Ovary (tissue), 9 donors: ENCODE results near the gene TM9SF3. TPM values are rescaled to one million over a fixed set of nuclear protein-coding genes. Genes with fewer than 3 reads are reported as not detected.

Experiments used
- DNase-seq, 5 donors: peaks; one replicate each; pipeline ENCODE4 v3.0.0-alpha.2; 2019 to 2020
- H3K27ac ChIP-seq, 2 donors: fragments of 200-600 bp; one replicate each; pipeline versions ENCODE4 v1.5.1 to v1.8.0; 2019 to 2022
- H3K27me3 ChIP-seq: fragments of 200-600 bp; one replicate; pipeline ENCODE4 v1.8.0; 2022
- H3K36me3 ChIP-seq: fragments of 200-600 bp; sonication (generic); one replicate; pipeline ENCODE4 v1.5.1; 2019
- H3K4me1 ChIP-seq: one replicate; pipeline ENCODE4 v1.8.1; 2013; ENCODE audit warnings: mild to moderate bottlenecking, moderate library complexity; ENCODE audit not compliant: insufficient read depth
- H3K4me3 ChIP-seq: fragments of 200-600 bp; sonication (generic); one replicate; pipeline ENCODE4 v1.5.1; 2017
- H3K9me3 ChIP-seq, 2 donors: fragments of 200-600 bp in 1 of 2; sonication (generic) in 1 of 2; one replicate each; pipeline versions ENCODE4 v1.5.1 to v1.8.1; 2013 to 2019; ENCODE audit warnings: mild to moderate bottlenecking in 1 of 2, moderate library complexity in 1 of 2
- EP300 ChIP-seq: sonication (generic); formaldehyde crosslinking; IDR thresholded peaks from one replicate; pipeline ENCODE4 v1.6.1; 2017; ENCODE audit warnings: antibody characterized with exemption
- POLR2A ChIP-seq: fragments of 450-650 bp; IDR thresholded peaks from one replicate; pipeline ENCODE4 v1.6.1; 2017; ENCODE audit warnings: antibody characterized with exemption, mild to moderate bottlenecking, moderate library complexity
- WGBS, 3 donors: extraction: QIAGEN DNeasy Blood & Tissue Kit in 1 of 3; methylation state at CpG; one replicate each; pipeline versions ENCODE4 v1.1.5 to v1.1.7; 2013 to 2017; 5-methylcytosine and 5-hydroxymethylcytosine counted together
- intact Hi-C, 4 donors: fragments of 100-400 bp; cut with DNase I; formaldehyde crosslinking; loops; one replicate each; pipeline versions ENCODE4 v1.11.0 to v1.15.1; 2022 to 2023
- polyA plus RNA-seq, 2 donors: library from polyadenylated mRNA; stranded (reverse); fragments of 200-250 nt in 1 of 2; fragments of 350-450 nt in 1 of 2; fragmentation: Illumina TruSeq in 1 of 2; extraction: RNeasy Lipid Tissue Mini Kit (QIAGEN cat#74804) in 1 of 2; gene quantifications; one replicate each; pipeline ENCODE4 v1.2.3, GENCODE V29; 2013 to 2014
- total RNA-seq, 7 donors: library from RNA; depleted of rRNA in 2 of 7; stranded (reverse); fragments of >200 nt in 2 of 7; fragmentation: NEBNext Ultra II Directional in 3 of 7; extraction: Animal tissue kit (Norgen Biotek cat#: 25700) in 3 of 7; gene quantifications; one replicate each; pipeline versions ENCODE4 v1.1.0 to v1.2.4, GENCODE V29; 2016 to 2023
- TF ChIP-seq, protein P1 (sequence below), 3 donors: fragments of 450-650 bp in 2 of 3; fragments of 200-600 bp in 1 of 3; IDR thresholded peaks; one replicate each; pipeline versions ENCODE4 v1.5.1 to v1.8.0; 2016 to 2022; ENCODE audit warnings: antibody characterized with exemption in 3 of 3, mild to moderate bottlenecking in 1 of 3
- donor health status: DM: no; HTN: no; CAD: no; lungs with moderate emphysema.
- donor health status: DM: no; HTN: no; CAD: no.
- donor health status: Bipolar disorder and iron deficiency.
- donor health status: DM: yes; HTN: yes; CAD: no.
- donor health status: DM: no; HTN: no; CAD: no.
- donor health status: DM: yes; HTN: yes; CAD: no.

TM9SF3 gene
- total and polyA plus RNA-seq, 9 donors, result 51.7 to 157 (median 101) TPM

DNA sequence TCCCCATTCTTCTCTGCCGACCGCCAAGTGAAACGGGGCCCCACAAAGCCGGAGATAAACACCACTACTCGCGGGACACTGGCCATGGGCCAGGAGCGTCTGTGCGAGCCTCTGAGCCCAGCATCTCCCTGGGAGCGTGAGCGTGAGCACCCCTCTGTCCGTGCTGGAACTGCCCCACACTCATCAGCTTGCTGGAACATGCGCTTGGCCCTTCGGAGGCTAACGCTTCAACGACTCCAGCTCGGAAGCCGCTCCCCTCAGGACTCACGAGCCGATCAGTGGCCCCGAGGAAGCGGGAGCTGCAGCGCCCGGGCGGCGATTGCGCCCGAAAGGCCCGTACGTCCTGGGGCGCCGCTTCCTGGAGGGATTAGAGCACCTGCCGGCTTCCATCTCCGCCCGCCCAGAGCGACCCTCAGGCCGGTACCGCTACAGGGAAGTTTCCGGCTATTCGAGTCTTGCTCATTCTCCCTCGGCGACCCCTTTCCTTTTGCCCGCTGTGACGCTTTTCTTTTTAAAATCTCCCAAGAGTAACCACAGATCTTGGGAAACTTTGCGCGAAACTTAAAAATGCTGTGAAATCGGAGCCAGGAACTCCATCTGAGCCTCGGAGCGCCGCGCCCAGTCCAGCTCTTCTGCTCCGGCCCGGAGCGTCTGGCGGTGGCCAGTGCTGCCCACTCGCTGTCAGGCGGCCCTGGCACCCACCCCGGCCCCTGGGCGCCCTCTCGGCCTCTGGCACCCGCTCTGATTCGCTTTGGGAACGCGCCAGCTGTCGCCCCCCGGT lies 74.1 kb downstream of the TM9SF3 start:
- Histone ChIP-seq H3K4me3 (peak overlapping the region; percentile 41), H3K4me1 (peaks cover 10% of the 10 kb centered on the region), H3K9me3 (no peaks in the 10 kb centered on the region), H3K36me3 (no peaks in the 10 kb centered on the region), H3K27ac (no peak overlapping the region), H3K27me3 (no peaks in the 10 kb centered on the region)
- DNase-seq, result peak; percentile 16 to 56 (median 41)
- TF ChIP-seq POLR2A, result no peak
- TF ChIP-seq, protein P1, sequence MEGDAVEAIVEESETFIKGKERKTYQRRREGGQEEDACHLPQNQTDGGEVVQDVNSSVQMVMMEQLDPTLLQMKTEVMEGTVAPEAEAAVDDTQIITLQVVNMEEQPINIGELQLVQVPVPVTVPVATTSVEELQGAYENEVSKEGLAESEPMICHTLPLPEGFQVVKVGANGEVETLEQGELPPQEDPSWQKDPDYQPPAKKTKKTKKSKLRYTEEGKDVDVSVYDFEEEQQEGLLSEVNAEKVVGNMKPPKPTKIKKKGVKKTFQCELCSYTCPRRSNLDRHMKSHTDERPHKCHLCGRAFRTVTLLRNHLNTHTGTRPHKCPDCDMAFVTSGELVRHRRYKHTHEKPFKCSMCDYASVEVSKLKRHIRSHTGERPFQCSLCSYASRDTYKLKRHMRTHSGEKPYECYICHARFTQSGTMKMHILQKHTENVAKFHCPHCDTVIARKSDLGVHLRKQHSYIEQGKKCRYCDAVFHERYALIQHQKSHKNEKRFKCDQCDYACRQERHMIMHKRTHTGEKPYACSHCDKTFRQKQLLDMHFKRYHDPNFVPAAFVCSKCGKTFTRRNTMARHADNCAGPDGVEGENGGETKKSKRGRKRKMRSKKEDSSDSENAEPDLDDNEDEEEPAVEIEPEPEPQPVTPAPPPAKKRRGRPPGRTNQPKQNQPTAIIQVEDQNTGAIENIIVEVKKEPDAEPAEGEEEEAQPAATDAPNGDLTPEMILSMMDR (IDR thresholded peaks at IDR 0.05), result no peak
- no peak for TF ChIP-seq EP300
- WGBS, 3 donors, result 1% methylated on average over 63 to 65 of the region's 65 CpGs
- intact Hi-C loops, result loop anchor here in 2 of 4 donors (5.0 kb wide), 2 partner anchors 115 to 120 kb away; no protein-coding TSS in a partner anchor

GRCh38 chr10:96511044-96511945 lies 75.5 kb downstream of the TM9SF3 start:
- H3K4me3 ChIP-seq, result no peak overlapping the region
- intact Hi-C loops, result loop anchor here in 2 of 4 donors (5.0 kb wide), 2 partner anchors 114 to 119 kb away; no protein-coding TSS in a partner anchor
- WGBS, 3 donors, result 68 to 70% (median 70%) methylated on average over 7 of the region's 7 CpGs
- no peak for TF ChIP-seq EP300
- TF ChIP-seq, protein P1 (IDR thresholded peaks at IDR 0.05), result peak in 1 of 3 donors; percentile 18
- no peaks in the 10 kb centered on the region for H3K36me3 ChIP-seq
- DNase-seq, result no peak
- no peaks in the 10 kb centered on the region for H3K9me3 ChIP-seq
- H3K27me3 ChIP-seq, result no peaks in the 10 kb centered on the region
- no peak overlapping the region for H3K27ac ChIP-seq
- peaks cover 10% of the 10 kb centered on the region for H3K4me1 ChIP-seq

DNA sequence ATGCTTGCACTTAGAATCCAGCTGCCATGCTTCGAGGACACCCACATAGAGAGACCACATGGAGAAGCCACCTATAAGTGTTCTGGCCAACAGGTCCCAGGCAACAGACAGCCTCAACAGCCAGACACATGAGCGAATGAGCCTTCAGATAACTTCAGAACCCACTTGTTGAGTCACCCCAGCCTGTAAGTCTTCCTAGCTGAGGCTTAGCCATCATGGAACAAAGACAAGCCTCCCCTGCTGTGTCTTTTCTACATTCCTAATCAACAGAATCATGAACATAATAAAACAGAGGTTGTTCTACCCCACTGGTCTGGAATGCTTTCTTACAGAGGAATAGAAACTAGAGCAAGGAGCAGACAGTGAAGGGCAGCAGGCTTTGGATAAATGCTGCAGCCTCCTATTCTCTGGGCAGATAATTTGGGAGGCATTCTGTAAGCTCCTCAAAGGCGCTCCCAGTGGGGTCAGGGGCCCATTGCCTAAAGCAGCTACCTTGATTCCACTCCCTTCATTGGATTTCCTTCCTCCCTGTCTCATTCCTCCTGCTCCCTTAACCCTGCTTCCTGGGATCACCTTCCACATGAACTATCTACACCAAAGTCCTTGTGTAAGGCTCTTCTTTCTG lies 77.7 kb downstream of the TM9SF3 start:
- Histone ChIP-seq H3K9me3 (no peaks in the 10 kb centered on the region), H3K36me3 (no peaks in the 10 kb centered on the region), H3K27me3 (no peaks in the 10 kb centered on the region), H3K4me3 (no peak overlapping the region), H3K27ac (no peak overlapping the region), H3K4me1 (peaks cover 7% of the 10 kb centered on the region)
- TF ChIP-seq POLR2A (no peak), EP300 (no peak)
- TF ChIP-seq, protein P1 (IDR thresholded peaks at IDR 0.05), result no peak
- intact Hi-C loops, result loop anchor here in 2 of 4 donors (10.0 kb wide), 1 partner anchor 114 kb away; no protein-coding TSS in a partner anchor
- WGBS, 3 donors, result 82 to 84% (median 82%) methylated on average over 3 of the region's 3 CpGs
- no peak for DNase-seq

DNA sequence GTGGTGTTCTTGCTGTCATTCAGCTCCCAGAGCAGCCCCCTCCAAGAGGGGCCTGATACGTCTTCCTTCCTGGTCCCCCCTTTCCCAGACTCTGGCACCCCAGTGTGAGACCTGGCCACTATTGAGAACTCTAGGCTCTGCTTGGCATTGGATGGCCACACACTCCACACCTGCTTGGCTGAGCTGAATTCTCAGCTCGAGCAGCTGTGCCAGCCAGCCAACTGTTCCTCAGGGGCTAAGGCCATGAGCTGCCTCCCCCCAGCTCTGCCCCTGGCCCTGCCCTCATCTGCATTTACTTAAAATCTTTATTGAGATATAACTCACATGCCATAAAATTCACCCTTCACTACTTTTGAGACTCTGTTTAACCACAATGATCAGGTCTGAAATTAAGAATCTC lies 79.8 kb downstream of the TM9SF3 start:
- WGBS, 3 donors, result 62 to 70% (median 62%) methylated on average over 2 of the region's 2 CpGs

More for the DNA sequence above, 79.8 kb downstream of the TM9SF3 start:
- Histone ChIP-seq H3K27ac (no peak overlapping the region), H3K27me3 (no peaks in the 10 kb centered on the region), H3K4me1 (no peaks in the 10 kb centered on the region), H3K9me3 (no peaks in the 10 kb centered on the region), H3K4me3 (no peak overlapping the region), H3K36me3 (no peaks in the 10 kb centered on the region)
- TF ChIP-seq POLR2A, result no peak
- TF ChIP-seq, protein P1 (IDR thresholded peaks at IDR 0.05), result no peak
- no peak for DNase-seq
- intact Hi-C loops, result loop anchor here in 2 of 4 donors (10.0 kb wide), 1 partner anchor 112 kb away; no protein-coding TSS in a partner anchor
